Colonic mucosa (tissue), 4 donors: ENCODE measurements around the gene PIK3R6. TPM values are rescaled to one million over a fixed set of nuclear protein-coding genes. Genes with fewer than 3 reads are reported as not detected.
A peak's percentile ranks its signal among the peaks of the same experiment; 100 is the strongest.
"Not testable (repeated sequence)": the region's sequence is repeated elsewhere in the genome, so short reads cannot be mapped to it uniquely, and the experiment has no call there.

Experiments used
- DNase-seq: peaks from one replicate; pipeline ENCODE4 v3.0.0-alpha.2; 2020
- H3K27ac ChIP-seq: fragments of 200-600 bp; one replicate; pipeline ENCODE4 v1.8.0; 2021
- H3K27me3 ChIP-seq: fragments of 200-600 bp; one replicate; pipeline ENCODE4 v1.8.0; 2021
- H3K36me3 ChIP-seq: fragments of 200-600 bp; one replicate; pipeline ENCODE4 v1.8.0; 2021
- H3K4me1 ChIP-seq: fragments of 200-600 bp; one replicate; pipeline ENCODE4 v1.8.0; 2021; ENCODE audit warnings: mild to moderate bottlenecking
- H3K4me3 ChIP-seq: fragments of 200-600 bp; one replicate; pipeline ENCODE4 v1.8.0; 2021
- H3K9ac ChIP-seq, 2 donors: one replicate each; pipeline ENCODE4 v1.7.0; 2013; ENCODE audit warnings: control low read depth in 2 of 2, low read depth in 2 of 2, low read length in 2 of 2
- H3K9me3 ChIP-seq: fragments of 200-600 bp; one replicate; pipeline ENCODE4 v1.8.0; 2021
- CTCF ChIP-seq: fragments of 200-600 bp; IDR thresholded peaks from one replicate; pipeline ENCODE4 v1.8.0; 2022; ENCODE audit warnings: antibody characterized with exemption, mild to moderate bottlenecking
- intact Hi-C: fragments of 100-400 bp; cut with DNase I; formaldehyde crosslinking; loops from one replicate; pipeline ENCODE4 v1.14.1; 2022
- total RNA-seq, 2 donors: library from RNA; stranded (reverse); fragmentation: NEBNext Ultra II Directional in 1 of 2; extraction: Animal tissue kit (Norgen Biotek cat#: 25700) in 1 of 2; gene quantifications; one replicate each; pipeline ENCODE4 v1.2.1, GENCODE V29; 2021
- donor health status: healthy.
- donor health status: DM: no; HTN: no; CAD: no.
- donor health status: DM: no; HTN: no; CAD: no.

The PIK3R6 gene
- total RNA-seq, 2 donors from 2014 or later: 0.61 to 0.96 TPM

- H3K27ac ChIP-seq: no peak overlapping the region
- no peak for TF ChIP-seq CTCF
- H3K27me3 ChIP-seq: no peaks in the 10 kb centered on the region
- no peaks in the 10 kb centered on the region for H3K9me3 ChIP-seq
- H3K9ac ChIP-seq: no peak overlapping the region
- H3K4me3 ChIP-seq: no peak overlapping the region
- no peaks in the 10 kb centered on the region for H3K4me1 ChIP-seq
- H3K36me3 ChIP-seq: no peaks in the 10 kb centered on the region
- intact Hi-C loops: no loop called here
- DNase-seq: no peak
Observed at GRCh38 chr17:8888704-8889302, 21.3 kb upstream of the PIK3R6 start.

DNA sequence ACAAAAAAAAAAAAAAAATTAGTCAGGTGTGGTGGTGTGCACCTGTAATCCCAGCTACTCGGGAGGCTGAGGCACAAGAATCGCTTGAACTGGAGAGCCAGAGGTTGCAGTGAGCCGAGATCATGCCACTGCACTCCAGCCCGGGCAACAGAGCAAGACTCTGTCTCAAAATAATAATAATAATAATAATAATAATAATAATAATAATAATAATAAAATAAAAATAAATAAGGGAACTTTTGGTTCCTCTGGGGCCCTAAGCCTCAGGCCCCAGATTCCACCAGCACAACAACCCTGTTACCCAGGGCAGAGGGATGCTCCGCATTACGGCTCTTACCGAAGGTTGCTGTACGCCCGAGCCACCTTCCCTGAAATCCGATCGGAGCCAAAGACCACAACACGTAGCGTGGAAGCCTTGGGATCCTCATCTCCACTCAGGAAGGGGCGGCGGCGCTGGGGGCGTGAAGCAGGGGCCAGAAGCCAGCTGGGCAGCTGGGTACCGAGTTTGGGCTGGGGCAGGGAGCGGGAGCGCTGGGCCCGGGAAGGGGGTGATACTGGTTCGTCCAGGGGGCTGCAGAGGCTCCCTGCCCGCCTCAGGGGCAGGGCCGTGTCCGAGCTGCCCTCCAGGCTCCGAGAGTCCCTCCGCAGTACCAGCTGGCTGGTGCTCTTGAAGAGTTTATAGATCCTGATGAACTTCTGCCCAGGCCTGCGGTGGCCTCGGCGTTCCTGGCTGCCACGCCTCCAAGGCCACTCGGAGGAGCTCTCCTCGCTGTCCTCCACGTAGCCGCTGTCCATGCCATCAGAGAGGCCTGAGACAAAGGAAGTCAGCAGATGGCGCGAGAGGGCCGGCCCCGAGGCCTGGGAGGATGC is 20.6 kb upstream of the PIK3R6 start:
- Histone ChIP-seq H3K36me3 (no peaks in the 10 kb centered on the region), H3K4me1 (no peaks in the 10 kb centered on the region), H3K27me3 (no peaks in the 10 kb centered on the region), H3K4me3 (no peak overlapping the region), H3K27ac (no peak overlapping the region), H3K9ac (no peak overlapping the region), H3K9me3 (no peaks in the 10 kb centered on the region)
- peak; percentile 38 for DNase-seq
- no peak for TF ChIP-seq CTCF
- intact Hi-C loops: no loop called here

DNA sequence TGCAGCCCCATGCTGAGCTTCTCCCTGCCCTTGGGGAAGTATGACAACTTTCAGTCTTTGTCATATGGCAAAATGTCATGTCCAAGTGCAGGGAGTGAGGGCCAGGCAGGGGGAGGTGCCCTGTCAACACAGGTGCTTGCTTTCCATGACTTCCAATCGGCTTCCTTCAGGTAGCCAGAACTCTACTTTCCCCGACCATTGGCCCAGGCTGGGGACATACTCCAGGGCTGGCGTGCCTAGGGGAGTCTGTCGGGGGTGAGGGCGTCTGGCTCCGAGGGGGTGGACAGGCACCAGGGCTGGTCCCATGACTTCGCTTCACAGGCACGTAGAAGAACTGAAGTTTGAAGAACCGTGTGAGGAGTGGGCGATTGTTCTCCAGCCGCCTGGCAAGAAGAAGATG is 19.8 kb upstream of the PIK3R6 start:
- no peak for DNase-seq

GRCh38 chr17:8885967-8886684 is 18.7 kb upstream of the PIK3R6 start:
- no peak overlapping the region for H3K9ac ChIP-seq
- H3K4me3 ChIP-seq: no peak overlapping the region
- peak; percentile 23 for DNase-seq
- no peaks in the 10 kb centered on the region for H3K4me1 ChIP-seq
- no peaks in the 10 kb centered on the region for H3K9me3 ChIP-seq
- no peaks in the 10 kb centered on the region for H3K27me3 ChIP-seq
- TF ChIP-seq CTCF: no peak
- no peak overlapping the region for H3K27ac ChIP-seq
- intact Hi-C loops: no loop called here
- no peaks in the 10 kb centered on the region for H3K36me3 ChIP-seq

More for the DNA sequence above, 19.8 kb upstream of the PIK3R6 start:
- no peaks in the 10 kb centered on the region for H3K4me1 ChIP-seq
- no peak overlapping the region for H3K4me3 ChIP-seq
- H3K9ac ChIP-seq: no peak overlapping the region
- H3K9me3 ChIP-seq: no peaks in the 10 kb centered on the region
- H3K27me3 ChIP-seq: no peaks in the 10 kb centered on the region
- H3K27ac ChIP-seq: no peak overlapping the region
- intact Hi-C loops: no loop called here
- TF ChIP-seq CTCF: no peak
- H3K36me3 ChIP-seq: no peaks in the 10 kb centered on the region

DNA sequence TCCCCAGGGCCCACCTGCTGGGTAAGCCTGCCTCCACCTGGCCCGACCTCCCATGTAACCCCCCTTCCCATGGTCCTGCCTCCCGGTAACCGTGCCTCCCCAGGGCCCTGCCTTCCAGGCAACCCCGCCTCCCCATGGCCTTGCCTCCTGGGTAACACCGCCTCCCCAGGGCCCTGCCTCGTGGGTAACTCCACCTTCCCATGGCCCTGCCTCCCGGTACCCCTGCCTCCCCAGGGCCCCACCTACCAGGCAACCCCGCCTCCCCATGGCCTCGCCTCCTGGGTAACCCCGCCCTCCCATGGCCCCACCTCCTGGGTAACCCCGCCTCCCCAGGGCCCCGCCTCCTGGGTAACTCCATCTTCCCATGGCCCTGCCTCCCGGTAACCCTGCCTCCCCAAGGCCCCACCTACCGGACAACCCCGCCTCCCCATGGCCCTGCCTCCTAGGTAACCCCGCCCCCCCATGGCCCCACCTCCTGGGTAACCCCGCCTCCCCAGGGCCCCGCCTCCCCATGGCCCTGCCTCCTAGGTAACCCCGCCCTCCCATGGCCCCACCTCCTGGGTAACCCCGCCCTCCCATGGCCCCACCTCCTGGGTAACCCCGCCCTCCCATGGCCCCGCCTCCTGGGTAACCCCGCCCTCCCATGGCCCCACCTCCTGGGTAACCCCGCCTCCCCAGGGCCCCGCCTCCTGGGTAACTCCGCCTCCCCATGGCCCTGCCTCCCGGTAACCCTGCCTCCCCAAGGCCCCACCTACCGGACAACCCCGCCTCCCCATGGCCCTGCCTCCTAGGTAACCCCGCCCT is 17.9 kb upstream of the PIK3R6 start:
- intact Hi-C loops, H3K9me3 ChIP-seq, H3K27ac ChIP-seq, H3K27me3 ChIP-seq, H3K36me3 ChIP-seq, H3K4me1 ChIP-seq, H3K9ac ChIP-seq, H3K4me3 ChIP-seq: not testable (repeated sequence)
- peak; percentile 27 for DNase-seq
